ENCODE data around the gene PTPRU. TPM values are rescaled to one million over a fixed set of nuclear protein-coding genes. Genes with fewer than 3 reads are reported as not detected.

The PTPRU gene
- total RNA-seq, 1 experiment from 2014 or later = 40.7 TPM

GRCh38 chr1:29322147-29322694 is 85.9 kb downstream of the PTPRU start:
- no peak overlapping the region for H3K4me2 ChIP-seq (ENCODE audit: low read length)
- ChIA-PET RAD21 (ENCODE audit: low non-redundant PET in 1 of 2, low total read pairs in 2 of 2, uncharacterized antibody in 2 of 2, unreplicated experiment in 2 of 2) (no interaction called here), POLR2A (no interaction called here), CTCF (no interaction called here)
- intact Hi-C loops (cut with micrococcal nuclease) = no loop called here
- H3K79me2 ChIP-seq (ENCODE audit: insufficient read depth, low read length) = no peaks in the 10 kb centered on the region
- ATAC-seq = no peak
- peaks cover 0 to 6% of the 10 kb centered on the region in 2 experiments; a peak in 1 of 4 replicates for H3K4me1 ChIP-seq (ENCODE audit: control insufficient read depth in 1 of 2, insufficient read depth in 2 of 2, low read length in 2 of 2)
- no peak overlapping the region for H3K9ac ChIP-seq (ENCODE audit: low read length)
- H3K36me3 ChIP-seq (ENCODE audit: control insufficient read depth in 1 of 2, insufficient read depth in 2 of 2, low read length in 2 of 2) = 0 out of 4 replicates have a peak, but pooled peaks cover 2 to 3% of the 10 kb centered on the region in 2 experiments
- H3K9me3 ChIP-seq (ENCODE audit: control insufficient read depth in 1 of 2, insufficient read depth in 1 of 2, low read depth in 1 of 2, low read length in 2 of 2) = no peaks in the 10 kb centered on the region
- no peak for DNase-seq (ENCODE audit: low read depth, low spot score)
- H3K27me3 ChIP-seq (ENCODE audit: insufficient read depth, low read length) = no peaks in the 10 kb centered on the region
- no peaks in the 10 kb centered on the region for H3K9me2 ChIP-seq (ENCODE audit: insufficient read depth)
- no peak overlapping the region for H3K4me3 ChIP-seq (replicated peaks in 1 of 2; ENCODE audit: low read depth in 1 of 2, low read length in 2 of 2)
- H3K27ac ChIP-seq (ENCODE audit: low read depth, low read length) = no peak overlapping the region
- H4K20me1 ChIP-seq (ENCODE audit: insufficient read depth) = no peaks in the 10 kb centered on the region
- TF ChIP-seq ZNF274 (IDR thresholded peaks at IDR 0.05; ENCODE audit: low read depth, low read length) (no peak), ZFX (IDR thresholded peaks at IDR 0.05) (no peak), EZH2 (IDR thresholded peaks at IDR 0.05) (no peak), SRF (IDR thresholded peaks at IDR 0.05; ENCODE audit: low read depth) (no peak), FOSL1 (IDR thresholded peaks at IDR 0.05; ENCODE audit: low read depth) (no peak), JUND (IDR thresholded peaks at IDR 0.05) (no peak), SIN3A (IDR thresholded peaks at IDR 0.05; ENCODE audit: low read depth) (no peak), POLR2AphosphoS5 (IDR thresholded peaks at IDR 0.05; ENCODE audit: low read depth, low read length) (no peak), YY1 (IDR thresholded peaks at IDR 0.05; ENCODE audit: extremely low read depth, insufficient replicate concordance, low read depth, low read length) (no peak), CTCF (IDR thresholded peaks at IDR 0.05 in 2 of 3, conservative IDR thresholded peaks at IDR 0.05 in 1 of 3; ENCODE audit: borderline replicate concordance in 1 of 3, insufficient read depth in 1 of 3, low read depth in 2 of 3, low read length in 2 of 3) (no peak), ZBTB33 (IDR thresholded peaks at IDR 0.05; ENCODE audit: extremely low read depth, insufficient replicate concordance, low read length) (no peak), POLR2A (IDR thresholded peaks at IDR 0.05; ENCODE audit: borderline replicate concordance, extremely low read depth, insufficient read depth, insufficient read length) (no peak), MAX (IDR thresholded peaks at IDR 0.05) (no peak), EGR1 (IDR thresholded peaks at IDR 0.05; ENCODE audit: low read depth) (no peak)
- H2AFZ ChIP-seq (ENCODE audit: low read depth, low read length, poor library complexity, severe bottlenecking) = no peak overlapping the region
- no TSS peak for BruUV-seq (replicated peaks)
